Measurements from ENCODE around the gene CD36.
"Not testable (repeated sequence)": the region's sequence is repeated elsewhere in the genome, so short reads cannot be mapped to it uniquely, and the experiment has no call there.

The CD36 gene

DNA sequence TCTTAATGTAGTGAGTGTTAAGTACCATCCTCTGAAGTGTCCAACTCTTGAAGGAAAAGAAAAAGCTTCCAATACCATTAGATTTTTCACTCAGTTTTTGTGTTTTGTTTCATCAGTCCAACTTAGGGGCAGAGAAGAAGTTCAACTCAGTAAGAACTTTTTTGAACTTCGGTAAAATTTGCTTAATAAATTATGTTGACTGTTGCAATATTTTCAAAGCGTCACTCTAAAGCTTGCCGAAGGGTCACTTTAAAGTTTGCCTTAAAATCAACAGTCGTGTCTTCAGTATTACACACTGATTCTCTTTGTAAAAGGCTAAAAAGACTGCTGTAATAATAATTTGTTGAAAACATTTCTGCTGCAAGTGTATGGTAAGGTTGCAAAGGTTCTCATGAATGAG lies 17.6 kb downstream of the CD36 start:
- DNase-seq = no peak

GRCh38 chr7:80659120-80660055 lies 20.9 kb downstream of the CD36 start:
- no peak for DNase-seq

DNA sequence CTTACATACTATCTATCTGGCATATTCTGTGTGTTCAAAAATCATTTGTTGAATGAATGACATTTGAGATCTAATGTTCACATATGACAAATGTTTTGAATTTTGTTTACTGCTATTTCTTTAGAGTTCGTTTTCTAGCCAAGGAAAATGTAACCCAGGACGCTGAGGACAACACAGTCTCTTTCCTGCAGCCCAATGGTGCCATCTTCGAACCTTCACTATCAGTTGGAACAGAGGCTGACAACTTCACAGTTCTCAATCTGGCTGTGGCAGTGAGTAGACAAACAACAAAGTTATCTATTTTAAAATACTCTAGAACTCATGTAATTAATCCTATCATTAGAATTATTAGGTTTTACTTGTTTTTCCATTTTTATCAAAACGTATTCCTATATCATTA lies 22.5 kb downstream of the CD36 start:
- no peak for DNase-seq

DNA sequence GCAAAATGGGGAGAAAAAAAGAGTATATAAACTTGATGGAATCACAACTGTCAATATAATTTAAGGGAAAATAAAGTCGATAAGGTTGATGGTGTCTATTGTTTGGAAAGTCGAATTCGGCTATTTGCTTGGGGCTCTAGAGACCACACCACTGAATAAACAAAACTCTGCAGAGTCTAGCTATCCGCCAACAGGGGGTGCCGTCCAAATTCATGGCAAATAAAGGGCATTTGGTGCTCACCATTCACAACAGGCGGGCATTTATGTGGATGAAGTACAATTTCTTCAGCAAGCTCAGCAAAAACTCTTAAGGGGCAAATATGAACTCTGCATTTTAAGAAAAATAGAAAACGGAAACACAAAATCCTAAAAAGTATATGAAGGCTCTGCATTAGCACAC lies 23.3 kb downstream of the CD36 start:
- no peak for DNase-seq

DNA sequence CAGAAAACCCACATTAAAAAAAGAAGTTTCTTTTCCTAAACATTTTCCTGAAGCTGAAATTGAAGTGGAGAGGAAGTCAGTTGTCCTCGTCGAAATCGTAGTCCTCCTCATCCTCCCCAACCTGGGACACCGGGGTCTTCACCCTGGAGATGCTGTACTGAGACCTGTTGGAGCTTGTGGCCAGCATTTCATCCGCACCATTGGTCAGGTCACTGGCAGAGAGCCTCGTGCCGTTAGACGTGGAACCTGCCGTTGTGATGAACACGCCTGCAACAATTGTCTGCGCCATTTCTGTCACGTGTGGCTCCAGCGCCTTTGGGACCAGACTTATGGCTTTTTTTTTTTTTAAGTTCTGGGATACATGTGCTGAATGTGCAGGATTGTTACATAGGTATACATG lies 23.8 kb downstream of the CD36 start:
- DNase-seq = no peak

DNA sequence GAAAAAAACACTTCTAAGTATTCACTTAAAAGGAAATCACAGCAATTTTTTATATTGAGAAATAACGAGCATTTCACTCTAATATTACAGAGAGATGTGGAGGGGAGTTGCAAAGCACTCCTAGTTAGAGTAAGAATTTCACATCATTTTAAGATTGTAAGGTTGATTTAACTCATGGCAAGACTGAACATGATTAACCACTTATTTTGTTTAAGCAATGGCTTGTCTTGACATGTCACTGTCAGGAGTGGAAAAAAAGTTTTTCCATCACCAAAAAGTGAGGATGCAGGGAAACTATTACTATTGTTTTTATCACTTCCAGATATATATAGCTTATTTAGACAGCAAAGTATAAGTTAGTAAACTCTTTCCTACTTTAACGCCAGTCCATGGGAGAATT lies 27.1 kb downstream of the CD36 start:
- DNase-seq = no peak

- DNase-seq = no peak
Measured at GRCh38 chr7:80666376-80666775, 27.9 kb downstream of the CD36 start.

DNA sequence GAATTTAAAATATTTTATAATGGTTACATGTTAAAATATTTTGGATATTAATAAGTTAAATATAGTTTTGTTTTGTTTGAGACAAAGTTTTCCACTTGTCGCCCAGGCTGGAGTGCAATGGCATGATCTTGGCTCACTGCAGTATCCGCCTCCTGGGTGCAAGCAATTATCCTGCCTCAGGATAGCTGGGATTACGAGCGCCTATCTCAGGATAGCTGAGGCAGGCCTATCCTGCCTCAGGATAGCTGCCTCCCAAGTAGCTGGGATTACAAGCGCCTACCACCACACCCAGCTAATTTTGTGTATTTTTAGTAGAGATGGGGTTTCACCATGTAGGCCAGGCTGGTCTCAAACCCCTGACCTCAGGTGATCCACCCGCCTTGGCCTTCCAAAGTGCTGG lies 30.9 kb downstream of the CD36 start:
- not testable (repeated sequence) for DNase-seq

GRCh38 chr7:80671744-80672143 lies 33.3 kb downstream of the CD36 start:
- no peak for DNase-seq

- DNase-seq = no peak
Measured at GRCh38 chr7:80675090-80675489, 36.6 kb downstream of the CD36 start.

GRCh38 chr7:80676404-80676803 lies 38.0 kb downstream of the CD36 start:
- DNase-seq = no peak

DNA sequence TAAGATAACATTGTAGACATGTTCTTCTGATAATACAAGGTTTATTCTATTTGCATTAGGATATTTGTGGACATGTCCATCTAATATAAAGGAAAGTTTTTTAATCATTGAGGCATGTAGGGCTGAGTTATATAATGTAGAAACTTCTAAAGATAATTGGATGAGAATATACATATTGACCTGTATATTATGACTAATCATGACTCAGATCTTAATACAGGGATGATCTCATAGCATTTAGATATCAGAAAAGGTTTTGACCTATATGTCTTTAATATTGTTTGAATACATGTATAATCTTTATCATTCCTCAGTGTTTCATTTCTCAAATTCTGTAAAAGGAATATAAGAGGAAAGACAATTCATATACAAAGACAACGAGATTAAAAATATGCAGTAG lies 39.2 kb downstream of the CD36 start:
- no peak for DNase-seq

- DNase-seq = no peak
Measured at GRCh38 chr7:80678707-80679106, 40.3 kb downstream of the CD36 start.

DNA sequence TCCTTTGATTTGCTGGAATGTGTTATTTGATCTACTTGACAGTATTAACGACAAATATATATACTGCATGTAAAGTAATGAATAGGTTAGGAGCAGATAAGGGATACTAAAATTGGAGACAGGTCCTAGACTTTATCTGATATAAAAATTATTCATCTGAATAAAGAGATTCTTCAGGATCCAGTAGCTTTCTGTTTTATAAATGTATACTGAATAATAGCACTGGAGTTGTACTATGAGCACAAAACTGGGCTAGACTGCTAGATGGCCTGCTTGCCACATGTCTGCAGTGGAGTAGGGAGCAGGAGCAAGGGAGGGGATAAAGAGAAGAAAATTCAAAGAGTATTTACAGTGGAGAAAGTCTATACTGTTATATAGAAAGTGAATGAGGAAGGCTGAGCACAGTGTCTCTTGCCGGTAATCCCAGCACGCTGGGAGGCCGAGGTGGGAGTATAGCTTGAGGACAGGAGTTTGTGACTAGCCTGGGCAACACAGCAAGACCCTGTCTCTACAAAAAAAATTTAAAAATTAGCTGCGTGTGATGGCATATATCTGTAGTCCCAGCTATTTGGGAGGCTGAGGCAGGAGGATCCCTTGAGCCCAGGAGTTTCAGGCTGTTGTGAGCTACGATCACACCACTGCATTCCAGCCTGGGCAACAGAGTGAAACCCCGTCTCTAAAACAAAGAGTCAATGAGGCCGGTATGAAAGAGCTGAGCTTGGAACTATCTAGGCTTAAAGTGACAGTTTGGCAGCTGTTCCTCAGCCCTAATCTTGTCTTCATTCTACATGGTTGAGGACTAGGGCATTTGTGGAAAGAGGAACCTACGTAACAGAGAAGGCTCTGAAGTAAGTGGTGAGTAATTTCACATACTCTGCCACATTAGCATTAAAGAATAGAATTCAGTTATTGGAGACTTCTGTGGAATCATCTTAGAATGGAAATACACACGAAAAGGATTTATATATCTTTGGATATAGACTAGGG lies 41.8 kb downstream of the CD36 start:
- no peak for DNase-seq

DNA sequence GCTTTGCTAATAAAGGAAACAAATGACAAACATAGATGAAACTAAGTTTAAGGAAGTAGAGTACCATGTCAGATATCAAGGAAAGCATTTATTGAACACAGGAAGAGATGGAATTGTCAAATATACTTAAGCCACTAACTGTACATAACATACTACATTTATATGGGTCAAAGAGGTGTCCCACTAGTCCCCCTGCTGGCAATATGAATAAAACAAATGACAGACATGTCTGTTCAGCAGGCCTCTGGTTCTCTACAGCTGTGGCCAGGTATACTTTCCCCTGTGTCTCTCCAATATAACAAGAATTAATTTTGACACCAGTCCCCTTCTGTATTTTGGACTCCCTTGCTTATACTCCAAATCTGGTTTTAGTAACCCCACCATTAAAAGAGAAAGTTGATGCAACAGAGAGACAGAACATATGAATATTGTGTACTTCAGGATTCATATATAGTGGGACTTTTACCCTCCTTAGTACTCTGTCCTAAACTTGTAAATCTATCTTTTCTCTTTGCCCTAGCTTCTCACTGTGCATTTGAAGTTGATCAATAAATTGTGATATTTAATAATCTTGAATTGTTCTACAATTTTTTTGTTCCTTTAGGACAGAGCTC lies 42.9 kb downstream of the CD36 start:
- no peak for DNase-seq

DNA sequence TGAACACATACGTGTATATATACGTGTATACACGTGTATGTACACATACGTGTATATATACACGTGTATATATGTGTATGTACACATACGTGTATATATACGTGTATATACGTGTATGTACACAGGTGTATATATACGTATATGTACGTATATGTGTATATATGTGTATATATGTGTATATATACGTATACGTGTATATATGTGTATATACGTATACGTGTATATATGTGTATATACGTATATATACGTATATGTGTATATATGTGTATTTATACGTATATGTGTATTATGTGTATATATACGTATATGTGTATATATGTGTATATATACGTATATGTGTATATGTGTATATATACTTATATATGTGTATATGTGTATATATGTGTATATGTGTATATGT lies 44.3 kb downstream of the CD36 start:
- DNase-seq = no peak

- DNase-seq = no peak
Measured at GRCh38 chr7:80686576-80686975, 48.1 kb downstream of the CD36 start.

- DNase-seq = no peak
Measured at GRCh38 chr7:80699045-80699638, 60.7 kb downstream of the CD36 start.

- no peak for DNase-seq
Measured at GRCh38 chr7:80699721-80700256, 61.3 kb downstream of the CD36 start.

DNA sequence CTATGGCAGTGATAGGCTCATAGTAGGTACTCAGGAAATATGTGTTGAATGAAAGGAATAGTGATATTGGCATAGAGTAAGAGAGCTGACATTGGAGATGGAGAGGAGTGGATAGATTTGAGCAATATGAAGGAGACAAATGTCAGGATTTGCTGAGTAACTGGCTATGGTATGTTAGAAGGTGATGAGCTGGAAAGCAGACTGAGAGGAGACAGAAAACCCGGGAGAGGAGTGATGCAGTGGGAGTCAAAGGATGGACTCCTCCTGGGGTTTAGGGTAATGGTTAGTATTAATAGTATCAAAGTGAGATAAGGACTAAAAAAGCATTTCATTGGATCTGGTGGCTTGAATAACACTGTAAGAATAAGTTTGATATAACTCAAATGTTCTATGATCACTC lies 64.8 kb downstream of the CD36 start:
- no peak for DNase-seq

DNA sequence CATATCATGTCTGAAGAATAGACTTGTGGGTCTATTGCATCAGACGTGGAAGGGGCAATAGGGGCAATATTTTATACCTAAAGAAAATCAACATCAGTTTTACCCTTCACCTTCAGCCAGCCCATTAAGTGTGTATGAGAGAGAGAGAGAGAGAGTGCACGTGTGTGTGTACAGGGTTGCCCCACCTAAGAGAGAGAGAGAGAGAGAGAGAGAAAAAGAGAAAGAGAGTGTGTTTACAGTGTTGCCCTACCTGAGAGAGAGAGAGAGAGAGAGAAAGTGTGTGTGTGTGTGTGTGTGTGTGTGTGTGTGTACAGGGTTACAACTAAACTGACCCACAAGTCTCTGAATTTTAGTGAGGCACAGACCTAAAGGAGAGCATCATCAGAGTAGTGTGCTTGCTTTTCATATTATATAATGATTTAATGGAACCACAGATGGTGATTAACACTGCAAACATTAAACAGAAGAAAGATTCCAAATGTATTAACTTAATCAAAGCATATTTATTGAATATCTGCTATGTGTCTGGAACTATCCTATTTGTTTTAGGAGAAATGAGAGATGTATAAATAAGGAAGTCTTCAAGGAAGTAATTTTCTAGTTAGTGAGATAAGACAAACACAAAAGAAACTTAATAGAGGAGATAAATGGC lies 66.8 kb downstream of the CD36 start:
- DNase-seq = no peak

DNA sequence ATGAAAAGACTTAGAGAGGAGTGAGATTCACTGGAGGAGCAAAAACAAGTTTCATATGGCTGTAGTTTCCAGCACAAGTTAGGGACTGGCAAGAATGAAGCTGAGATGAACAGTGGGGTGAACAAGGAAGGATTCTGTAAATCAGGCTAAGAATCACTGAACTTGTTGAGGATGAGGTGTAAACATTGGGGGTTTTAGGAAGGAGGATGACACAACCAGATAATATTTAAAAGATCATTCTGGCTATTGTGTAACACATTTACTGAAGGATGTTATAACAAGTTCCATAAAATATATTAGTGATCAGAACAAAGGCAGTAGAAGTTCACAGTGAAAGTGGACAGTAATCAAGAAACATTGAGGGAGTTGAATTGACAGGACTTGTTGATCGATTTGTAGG lies 68.9 kb downstream of the CD36 start:
- DNase-seq = no peak
